ENCODE measurements around the gene RNASEH1.
A peak's percentile ranks its signal among the peaks of the same experiment; 100 is the strongest.

Gene RNASEH1

GRCh38 chr2:3547915-3548314 is 10.2 kb downstream of the RNASEH1 start:
- DNase-seq (ENCODE audit: low spot score), result peak; percentile 47

GRCh38 chr2:3545788-3546478 is 12.2 kb downstream of the RNASEH1 start:
- no peak for DNase-seq (ENCODE audit: low spot score)

- DNase-seq (ENCODE audit: low spot score), result no peak
Measured at GRCh38 chr2:3543023-3543683, 15.0 kb downstream of the RNASEH1 start.

- no peak for DNase-seq (ENCODE audit: low spot score)
Measured at GRCh38 chr2:3542107-3542506, 16.0 kb downstream of the RNASEH1 start.

- no peak for DNase-seq (ENCODE audit: low spot score)
Measured at GRCh38 chr2:3539836-3540235, 18.3 kb downstream of the RNASEH1 start.

- DNase-seq (ENCODE audit: low spot score), result peak; percentile 86
Measured at GRCh38 chr2:3536682-3537632, 21.2 kb downstream of the RNASEH1 start.

- DNase-seq (ENCODE audit: low spot score), result peak; percentile 93
Measured at GRCh38 chr2:3535794-3536681, 22.1 kb downstream of the RNASEH1 start.

- DNase-seq (ENCODE audit: low spot score), result no peak
Measured at GRCh38 chr2:3535467-3535793, 22.7 kb downstream of the RNASEH1 start.

GRCh38 chr2:3534251-3534814 is 23.8 kb downstream of the RNASEH1 start:
- no peak for DNase-seq (ENCODE audit: low spot score)

- DNase-seq (ENCODE audit: low spot score), result no peak
Measured at GRCh38 chr2:3533836-3534235, 24.3 kb downstream of the RNASEH1 start.

GRCh38 chr2:3532941-3533340 is 25.2 kb downstream of the RNASEH1 start:
- DNase-seq (ENCODE audit: low spot score), result no peak

- no peak for DNase-seq (ENCODE audit: low spot score)
Measured at GRCh38 chr2:3529316-3530025, 28.7 kb downstream of the RNASEH1 start.

- no peak for DNase-seq (ENCODE audit: low spot score)
Measured at GRCh38 chr2:3527886-3528785, 30.0 kb downstream of the RNASEH1 start.

GRCh38 chr2:3526871-3527270 is 31.3 kb downstream of the RNASEH1 start:
- no peak for DNase-seq (ENCODE audit: low spot score)

- no peak for DNase-seq (ENCODE audit: low spot score)
Measured at GRCh38 chr2:3523551-3524041, 34.5 kb downstream of the RNASEH1 start.

GRCh38 chr2:3522961-3523421 is 35.1 kb downstream of the RNASEH1 start:
- no peak for DNase-seq (ENCODE audit: low spot score)

GRCh38 chr2:3520591-3520990 is 37.5 kb downstream of the RNASEH1 start:
- no peak for DNase-seq (ENCODE audit: low spot score)

- peak; percentile 78 for DNase-seq (ENCODE audit: low spot score)
Measured at GRCh38 chr2:3519255-3520205, 38.6 kb downstream of the RNASEH1 start, which contains the start of gene ADI1. Gene ADI1 (minus strand): TSS chr2:3519531. CDS start chr2:3519487, 44 bp downstream.
